Osteocyte (in vitro differentiated cells): ENCODE results near the gene GLG1. TPM values are rescaled to one million over a fixed set of nuclear protein-coding genes. Genes with fewer than 3 reads are reported as not detected.

Experiments
- DNase-seq: peaks from one replicate; pipeline ENCODE4 v3.0.0; 2021; ENCODE audit warnings: mixed read lengths; ENCODE audit not compliant: unreplicated experiment; ENCODE audit errors: extremely low spot score
- H3K27ac Mint-ChIP-seq: one replicate; pipeline ENCODE4 v1.8.0; 2021; ENCODE audit warnings: mild to moderate bottlenecking, mixed read lengths; ENCODE audit not compliant: unreplicated experiment
- H3K27me3 Mint-ChIP-seq: one replicate; pipeline ENCODE4 v1.8.0; 2021; ENCODE audit warnings: mixed read lengths; ENCODE audit not compliant: unreplicated experiment
- H3K36me3 Mint-ChIP-seq: one replicate; pipeline ENCODE4 v1.8.0; 2021; ENCODE audit warnings: mixed read lengths; ENCODE audit not compliant: unreplicated experiment
- H3K4me1 Mint-ChIP-seq: one replicate; pipeline ENCODE4 v1.8.0; 2021; ENCODE audit warnings: mixed read lengths; ENCODE audit not compliant: unreplicated experiment
- H3K4me3 Mint-ChIP-seq: one replicate; pipeline ENCODE4 v1.8.0; 2021; ENCODE audit warnings: mild to moderate bottlenecking, moderate library complexity, mixed read lengths; ENCODE audit not compliant: unreplicated experiment
- H3K9me3 Mint-ChIP-seq: one replicate; pipeline ENCODE4 v1.8.0; 2021; ENCODE audit warnings: mixed read lengths; ENCODE audit not compliant: unreplicated experiment
- total RNA-seq: library from RNA; stranded (reverse); gene quantifications from 2 replicates; pipeline ENCODE4 v1.2.1, GENCODE V29; 2021
- TF ChIP-seq, protein P1 (sequence below): fragments of 200-600 bp; sonication (generic); IDR thresholded peaks from 2 replicates; pipeline ENCODE4 v1.5.0; 2021; ENCODE audit warnings: antibody characterized with exemption, mild to moderate bottlenecking, moderate library complexity

Gene GLG1
- total RNA-seq, 1 donor from 2014 or later: 241 TPM

DNA sequence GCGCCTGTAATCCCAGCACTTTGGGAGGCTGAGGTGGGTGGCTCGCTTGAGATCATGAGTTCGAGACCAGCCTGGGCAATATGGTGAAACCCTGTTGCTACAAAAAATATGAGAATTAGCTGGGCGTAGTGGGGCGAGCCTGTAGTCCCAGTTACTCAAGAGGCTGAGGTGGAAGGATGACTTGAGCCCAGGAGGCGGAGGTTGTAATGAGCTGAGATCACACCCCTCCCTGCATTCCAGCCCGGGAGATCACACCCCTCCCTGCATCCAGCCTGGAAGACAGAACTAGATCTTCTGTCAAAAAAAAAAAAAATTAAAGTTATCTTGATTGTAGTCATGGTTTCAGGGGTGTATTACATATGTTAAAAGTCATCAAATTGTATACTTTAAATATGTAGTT is 26.8 kb upstream of the GLG1 start:
- H3K36me3 Mint-ChIP-seq: peaks cover 30% of the 10 kb centered on the region

DNA sequence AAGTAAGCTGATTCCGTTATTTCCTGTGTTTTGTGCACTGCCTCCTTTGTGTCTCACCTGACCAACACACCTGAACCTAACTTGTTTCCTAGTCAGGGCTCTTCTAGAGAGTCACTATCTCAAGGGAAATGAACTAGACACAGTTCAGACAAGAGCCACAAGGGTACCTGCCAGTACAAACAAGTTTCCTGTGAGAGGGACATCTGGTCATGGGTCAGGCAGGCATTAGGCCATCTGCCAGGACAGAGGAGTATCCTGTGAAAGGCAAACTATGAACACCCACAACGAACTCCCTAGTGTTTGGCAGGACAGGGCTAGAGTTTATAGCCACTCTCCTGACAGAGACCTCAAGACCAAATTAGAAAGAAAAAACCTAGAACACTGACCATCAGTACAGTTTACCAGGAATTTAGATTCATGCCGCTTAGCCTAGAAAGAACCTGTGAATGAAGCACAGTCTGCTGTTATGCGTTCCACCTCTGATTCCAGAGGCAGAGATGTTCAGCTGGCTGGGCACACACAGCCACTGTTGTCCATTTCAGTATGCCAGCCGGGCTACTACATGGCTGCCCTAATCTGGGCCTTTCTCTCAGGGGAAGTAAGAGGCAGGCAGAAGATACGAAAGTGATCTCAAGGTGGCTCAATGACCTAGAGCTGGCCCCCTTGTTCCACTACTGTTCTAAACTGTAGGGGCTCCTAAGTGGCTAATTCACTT is 20.7 kb upstream of the GLG1 start:
- no peaks in the 10 kb centered on the region for H3K27me3 Mint-ChIP-seq
- peaks cover 20% of the 10 kb centered on the region for H3K36me3 Mint-ChIP-seq
- TF ChIP-seq, protein P1, sequence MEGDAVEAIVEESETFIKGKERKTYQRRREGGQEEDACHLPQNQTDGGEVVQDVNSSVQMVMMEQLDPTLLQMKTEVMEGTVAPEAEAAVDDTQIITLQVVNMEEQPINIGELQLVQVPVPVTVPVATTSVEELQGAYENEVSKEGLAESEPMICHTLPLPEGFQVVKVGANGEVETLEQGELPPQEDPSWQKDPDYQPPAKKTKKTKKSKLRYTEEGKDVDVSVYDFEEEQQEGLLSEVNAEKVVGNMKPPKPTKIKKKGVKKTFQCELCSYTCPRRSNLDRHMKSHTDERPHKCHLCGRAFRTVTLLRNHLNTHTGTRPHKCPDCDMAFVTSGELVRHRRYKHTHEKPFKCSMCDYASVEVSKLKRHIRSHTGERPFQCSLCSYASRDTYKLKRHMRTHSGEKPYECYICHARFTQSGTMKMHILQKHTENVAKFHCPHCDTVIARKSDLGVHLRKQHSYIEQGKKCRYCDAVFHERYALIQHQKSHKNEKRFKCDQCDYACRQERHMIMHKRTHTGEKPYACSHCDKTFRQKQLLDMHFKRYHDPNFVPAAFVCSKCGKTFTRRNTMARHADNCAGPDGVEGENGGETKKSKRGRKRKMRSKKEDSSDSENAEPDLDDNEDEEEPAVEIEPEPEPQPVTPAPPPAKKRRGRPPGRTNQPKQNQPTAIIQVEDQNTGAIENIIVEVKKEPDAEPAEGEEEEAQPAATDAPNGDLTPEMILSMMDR: no peak
- H3K27ac Mint-ChIP-seq: peak overlapping the region; percentile 93
- no peak overlapping the region for H3K4me3 Mint-ChIP-seq
- no peaks in the 10 kb centered on the region for H3K9me3 Mint-ChIP-seq
- DNase-seq: no peak
- peaks cover 26% of the 10 kb centered on the region for H3K4me1 Mint-ChIP-seq

More for the DNA sequence above, 26.8 kb upstream of the GLG1 start:
- Mint-ChIP-seq H3K4me1 (peaks cover 2% of the 10 kb centered on the region), H3K4me3 (no peak overlapping the region), H3K27ac (no peak overlapping the region), H3K27me3 (no peaks in the 10 kb centered on the region), H3K9me3 (no peaks in the 10 kb centered on the region)
- TF ChIP-seq, protein P1: no peak
- DNase-seq: no peak

DNA sequence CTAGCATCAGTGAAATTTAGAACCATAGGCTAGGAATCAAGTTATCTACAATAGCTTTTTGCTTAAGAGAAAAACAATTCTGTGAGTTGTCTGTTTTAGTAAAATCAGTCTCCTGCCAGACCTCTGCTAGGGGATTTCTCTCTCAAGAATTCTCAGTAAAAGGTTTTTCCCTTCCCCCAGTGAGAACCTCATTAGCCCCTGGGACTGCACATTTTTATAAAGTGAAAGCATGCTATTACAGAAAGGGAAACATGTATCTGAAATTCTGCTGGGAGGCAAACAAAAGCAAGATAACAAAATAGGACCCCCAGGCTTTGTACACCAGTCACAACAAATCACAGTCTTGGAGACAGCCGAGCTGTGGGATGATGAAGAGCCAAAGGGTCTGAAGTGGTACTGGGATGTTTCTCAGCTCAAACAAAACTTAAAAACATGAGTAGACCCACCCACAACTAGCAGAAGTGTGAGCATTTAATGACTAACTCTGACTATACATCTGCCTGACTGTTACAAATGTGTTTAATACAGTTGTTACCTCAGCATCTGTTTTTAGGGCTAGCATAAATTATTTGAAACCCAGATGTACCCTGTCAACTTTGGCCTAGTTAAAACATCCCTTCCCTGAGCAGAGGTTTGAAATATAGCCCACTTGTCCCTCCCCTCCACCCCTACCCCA is 20.0 kb upstream of the GLG1 start:
- peak overlapping the region; percentile 93 for H3K27ac Mint-ChIP-seq
- H3K9me3 Mint-ChIP-seq: no peaks in the 10 kb centered on the region

DNA sequence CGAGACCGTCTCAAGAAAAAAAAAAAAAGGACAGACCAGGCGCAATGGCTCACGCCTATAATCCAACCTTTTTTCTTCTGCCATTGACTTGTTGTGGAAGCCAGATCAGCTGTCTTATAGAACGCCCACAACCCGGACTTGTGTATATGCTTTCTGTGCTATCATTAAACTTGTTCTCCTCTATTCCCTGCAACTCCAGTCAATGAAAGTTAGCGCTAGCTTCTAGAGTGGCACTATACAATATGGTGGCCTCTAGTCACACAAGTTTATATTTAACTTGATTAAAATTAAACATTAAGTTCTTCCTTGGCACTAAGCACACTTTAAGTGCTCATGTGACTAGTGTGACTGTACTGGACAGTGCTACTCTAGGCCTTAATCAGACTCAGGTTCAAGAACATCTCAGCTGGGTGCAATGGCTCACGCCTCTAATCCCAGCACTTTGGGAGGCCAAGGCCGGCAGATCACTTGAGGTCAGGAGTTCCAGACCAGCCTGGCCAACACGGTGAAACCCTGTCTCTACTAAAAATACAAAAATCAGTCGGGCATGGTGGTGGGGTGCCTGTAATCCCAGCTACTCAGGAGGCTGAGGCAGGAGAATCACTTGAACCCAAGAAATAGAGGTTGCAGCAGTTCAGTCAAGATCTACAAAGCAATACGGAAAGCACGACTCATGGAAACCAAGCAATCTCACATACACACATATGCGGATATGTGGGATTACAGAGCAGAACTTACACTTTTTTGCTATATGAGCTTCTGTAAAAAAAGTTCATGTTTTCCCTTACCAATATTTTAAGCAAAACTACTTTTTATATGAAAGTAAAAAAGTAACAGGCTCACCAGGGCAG is 18.8 kb upstream of the GLG1 start:
- no peaks in the 10 kb centered on the region for H3K27me3 Mint-ChIP-seq
- H3K4me1 Mint-ChIP-seq: peaks cover 26% of the 10 kb centered on the region
- H3K36me3 Mint-ChIP-seq: peaks cover 30% of the 10 kb centered on the region

More for the DNA sequence above, 20.0 kb upstream of the GLG1 start:
- H3K27me3 Mint-ChIP-seq: no peaks in the 10 kb centered on the region
- TF ChIP-seq, protein P1: no peak
- H3K36me3 Mint-ChIP-seq: peaks cover 26% of the 10 kb centered on the region
- DNase-seq: no peak
- H3K4me1 Mint-ChIP-seq: peaks cover 26% of the 10 kb centered on the region
- H3K4me3 Mint-ChIP-seq: no peak overlapping the region

More for the DNA sequence above, 18.8 kb upstream of the GLG1 start:
- TF ChIP-seq, protein P1: no peak
- Mint-ChIP-seq H3K4me3 (no peak overlapping the region), H3K9me3 (no peaks in the 10 kb centered on the region), H3K27ac (no peak overlapping the region)
- DNase-seq: no peak
